Activated T-cell treated with anti-CD3 and anti-CD28 coated beads, Interleukin-2, amount 50 U/mL, for 48 hours (primary cell): ENCODE data around the gene BPTF.
A peak's percentile ranks its signal among the peaks of the same experiment; 100 is the strongest.
"Not testable (repeated sequence)": the region's sequence is repeated elsewhere in the genome, so short reads cannot be mapped to it uniquely, and the experiment has no call there.

Experiments used
- DNase-seq, 2 experiments: peaks; one replicate each; pipeline ENCODE4 v3.0.0-alpha.2; 2020

Gene BPTF

GRCh38 chr17:67884741-67885140 is 59.4 kb downstream of the BPTF start:
- DNase-seq, result no peak

GRCh38 chr17:67891481-67892119 is 66.3 kb downstream of the BPTF start:
- DNase-seq, result no peak

- DNase-seq, result no peak
Observed at GRCh38 chr17:67902511-67903231, 77.4 kb downstream of the BPTF start.

GRCh38 chr17:67905298-67905697 is 80.0 kb downstream of the BPTF start:
- not testable (repeated sequence) for DNase-seq

GRCh38 chr17:67910117-67910803 is 85.0 kb downstream of the BPTF start:
- DNase-seq, result not testable (repeated sequence)

- DNase-seq, result no peak
Observed at GRCh38 chr17:67911059-67911782, 85.9 kb downstream of the BPTF start.

- DNase-seq, result no peak
Observed at GRCh38 chr17:67912088-67912487, 86.8 kb downstream of the BPTF start.

GRCh38 chr17:67912656-67913055 is 87.4 kb downstream of the BPTF start:
- DNase-seq, result peak; percentile 24 to 29

- no peak for DNase-seq
Observed at GRCh38 chr17:67920212-67920611, 94.9 kb downstream of the BPTF start.

- DNase-seq, result no peak
Observed at GRCh38 chr17:67922503-67922902, 97.2 kb downstream of the BPTF start.

GRCh38 chr17:67928842-67929241 is 103.5 kb downstream of the BPTF start:
- not testable (repeated sequence) for DNase-seq

GRCh38 chr17:67931227-67931626 is 105.9 kb downstream of the BPTF start:
- no peak for DNase-seq

GRCh38 chr17:67942810-67943209 is 117.5 kb downstream of the BPTF start:
- no peak for DNase-seq

GRCh38 chr17:67944035-67944434 is 118.7 kb downstream of the BPTF start:
- no peak for DNase-seq

- no peak for DNase-seq
Observed at GRCh38 chr17:67946513-67946912, 121.2 kb downstream of the BPTF start.

GRCh38 chr17:67947325-67947813 is 122.1 kb downstream of the BPTF start:
- DNase-seq, result no peak

- DNase-seq, result no peak
Observed at GRCh38 chr17:67950945-67951344, 125.6 kb downstream of the BPTF start.

- DNase-seq, result no peak
Observed at GRCh38 chr17:67959510-67959909, 134.2 kb downstream of the BPTF start.

- not testable (repeated sequence) for DNase-seq
Observed at GRCh38 chr17:67960276-67960675, 135.0 kb downstream of the BPTF start.

- not testable (repeated sequence) for DNase-seq
Observed at GRCh38 chr17:67962156-67962555, 136.9 kb downstream of the BPTF start.

GRCh38 chr17:67963145-67963572 is 137.9 kb downstream of the BPTF start:
- DNase-seq, result peak; percentile 55 to 70

- no peak for DNase-seq
Observed at GRCh38 chr17:67970783-67971182, 145.5 kb downstream of the BPTF start.

- no peak for DNase-seq
Observed at GRCh38 chr17:67974185-67974584, 148.9 kb downstream of the BPTF start.
